H9 (cell line): ENCODE measurements around the gene TMEM163. TPM values are rescaled to one million over a fixed set of nuclear protein-coding genes. Genes with fewer than 3 reads are reported as not detected.

Experiments
- DNase-seq: peaks from one replicate; pipeline ENCODE4 v3.0.0-alpha.2; 2017
- H2AFZ ChIP-seq: one replicate; pipeline ENCODE4 v1.6.1; 2013; ENCODE audit warnings: mild to moderate bottlenecking, low read length, control low read depth, moderate library complexity
- H2AK5ac ChIP-seq: 2 replicates; pipeline ENCODE4 v1.6.1; 2013; ENCODE audit warnings: low read length, control low read depth, mixed read lengths; ENCODE audit not compliant: insufficient read length
- H2BK120ac ChIP-seq: one replicate; pipeline ENCODE4 v1.6.1; 2013; ENCODE audit warnings: low read depth, mild to moderate bottlenecking, low read length, control low read depth, inconsistent platforms; ENCODE audit not compliant: poor library complexity, severe bottlenecking
- H2BK12ac ChIP-seq: 2 replicates; pipeline ENCODE4 v1.6.1; 2013; ENCODE audit warnings: low read length, control low read depth, mixed read lengths, low read depth; ENCODE audit not compliant: insufficient read length
- H2BK15ac ChIP-seq: 2 replicates; pipeline ENCODE4 v1.6.1; 2013; ENCODE audit warnings: low read depth, low read length, control low read depth
- H2BK20ac ChIP-seq: one replicate; pipeline ENCODE4 v1.6.1; 2013; ENCODE audit warnings: low read depth, mild to moderate bottlenecking, low read length, control low read depth, inconsistent platforms; ENCODE audit not compliant: poor library complexity, severe bottlenecking
- H2BK5ac ChIP-seq: 2 replicates; pipeline ENCODE4 v1.6.1; 2013; ENCODE audit warnings: low read length, control low read depth, mixed read lengths; ENCODE audit not compliant: insufficient read length
- H3K14ac ChIP-seq: 2 replicates; pipeline ENCODE4 v1.6.1; 2013; ENCODE audit warnings: low read length, control low read depth; ENCODE audit not compliant: insufficient read depth
- H3K18ac ChIP-seq: 2 replicates; pipeline ENCODE4 v1.6.1; 2013; ENCODE audit warnings: low read depth, mild to moderate bottlenecking, mixed read lengths, low read length, control low read depth; ENCODE audit not compliant: insufficient read length
- H3K23ac ChIP-seq: 2 replicates; pipeline ENCODE4 v1.6.1; 2013; ENCODE audit warnings: low read length, control low read depth, mixed read lengths, low read depth; ENCODE audit not compliant: insufficient read length
- H3K23me2 ChIP-seq: 2 replicates; pipeline ENCODE4 v1.6.1; 2013; ENCODE audit warnings: low read depth, mild to moderate bottlenecking, mixed read lengths, low read length, control low read depth; ENCODE audit not compliant: insufficient read length, poor library complexity, severe bottlenecking
- H3K27ac ChIP-seq: 2 replicates; pipeline ENCODE4 v1.5.1; 2013; ENCODE audit warnings: low read length, control low read depth, mixed read lengths, low read depth; ENCODE audit not compliant: insufficient read length
- H3K27me3 ChIP-seq: 2 replicates; pipeline ENCODE4 v1.6.1; 2013; ENCODE audit warnings: low read length, control low read depth, inconsistent platforms; ENCODE audit not compliant: insufficient read depth
- H3K4ac ChIP-seq: 2 replicates; pipeline ENCODE4 v1.6.1; 2013; ENCODE audit warnings: low read depth, mild to moderate bottlenecking, control low read depth, inconsistent platforms, low read length, moderate library complexity
- H3K4me1 ChIP-seq: 2 replicates; pipeline ENCODE4 v1.6.1; 2013; ENCODE audit warnings: low read length, control low read depth, inconsistent platforms; ENCODE audit not compliant: insufficient read depth
- H3K4me2 ChIP-seq: 2 replicates; pipeline ENCODE4 v1.6.1; 2013; ENCODE audit warnings: low read length, control low read depth, mixed read lengths; ENCODE audit not compliant: insufficient read length, insufficient read depth
- H3K56ac ChIP-seq: 2 replicates; pipeline ENCODE4 v1.6.1; 2013; ENCODE audit warnings: low read depth, mild to moderate bottlenecking, mixed read lengths, low read length, control low read depth; ENCODE audit not compliant: insufficient read length
- H3K79me1 ChIP-seq: 2 replicates; pipeline ENCODE4 v1.6.1; 2013; ENCODE audit warnings: low read depth, mild to moderate bottlenecking, moderate library complexity, low read length, control low read depth, inconsistent platforms; ENCODE audit not compliant: insufficient read depth, poor library complexity, severe bottlenecking
- H3K79me2 ChIP-seq: 2 replicates; pipeline ENCODE4 v1.6.1; 2013; ENCODE audit warnings: low read length, control low read depth, inconsistent platforms; ENCODE audit not compliant: insufficient read depth
- H3K9ac ChIP-seq: 2 replicates; pipeline ENCODE4 v1.6.1; 2013; ENCODE audit warnings: low read length, control low read depth, mixed read lengths; ENCODE audit not compliant: insufficient read length; ENCODE audit errors: extremely low read depth
- H3K9me3 ChIP-seq: one replicate; pipeline ENCODE4 v1.6.1; 2013; ENCODE audit warnings: low read depth, low read length, inconsistent platforms; ENCODE audit not compliant: control insufficient read depth
- H3T11ph ChIP-seq: one replicate; pipeline ENCODE4 v1.6.1; 2013; ENCODE audit warnings: mild to moderate bottlenecking, low read length, control low read depth, inconsistent platforms
- H4K20me1 ChIP-seq: one replicate; pipeline ENCODE4 v1.6.1; 2013; ENCODE audit not compliant: control insufficient read depth, insufficient read length, insufficient read depth
- H4K5ac ChIP-seq: 2 replicates; pipeline ENCODE4 v1.6.1; 2013; ENCODE audit warnings: low read depth, mild to moderate bottlenecking, mixed read lengths, low read length, control low read depth; ENCODE audit not compliant: insufficient read length
- H4K8ac ChIP-seq: replicated peaks from 2 replicates; pipeline ENCODE4 v1.6.1; 2013; ENCODE audit warnings: low read length, control low read depth, mixed read lengths, low read depth; ENCODE audit not compliant: insufficient read length
- H4K91ac ChIP-seq: 2 replicates; pipeline ENCODE4 v1.6.1; 2013; ENCODE audit warnings: low read depth, mild to moderate bottlenecking, moderate library complexity, mixed read lengths, low read length, control low read depth; ENCODE audit not compliant: insufficient read length
- H3K27ac Mint-ChIP-seq, 3 experiments: 2 replicates in 2 of 3; 3 replicates in 1 of 3; pipeline ENCODE4 v1.8.0; 2020 to 2021; ENCODE audit warnings: mixed read lengths in 3 of 3, mild to moderate bottlenecking in 1 of 3, moderate library complexity in 1 of 3
- H3K27me3 Mint-ChIP-seq: 2 replicates; pipeline ENCODE4 v1.8.0; 2021; ENCODE audit warnings: low read depth, mild to moderate bottlenecking, moderate library complexity, mixed read lengths
- H3K36me3 Mint-ChIP-seq, 3 experiments: 2 replicates in 2 of 3; 3 replicates in 1 of 3; pipeline ENCODE4 v1.8.0; 2020 to 2021; ENCODE audit warnings: low read depth in 3 of 3, mixed read lengths in 3 of 3; ENCODE audit not compliant: insufficient read depth in 1 of 3
- H3K4me1 Mint-ChIP-seq, 2 experiments: 2 replicates each; pipeline ENCODE4 v1.8.0; 2020; ENCODE audit warnings: mixed read lengths in 2 of 2
- H3K4me3 Mint-ChIP-seq, 2 experiments: 2 replicates in 1 of 2; 3 replicates in 1 of 2; pipeline ENCODE4 v1.8.0; 2020 to 2021; ENCODE audit warnings: mild to moderate bottlenecking in 2 of 2, mixed read lengths in 2 of 2, moderate library complexity in 1 of 2
- H3K9me3 Mint-ChIP-seq, 2 experiments: 2 replicates in 1 of 2; 3 replicates in 1 of 2; pipeline ENCODE4 v1.8.0; 2020; ENCODE audit warnings: mild to moderate bottlenecking in 2 of 2, mixed read lengths in 2 of 2, moderate library complexity in 1 of 2
- WGBS: extraction: QIAGEN DNeasy Blood & Tissue Kit; methylation state at CpG from one replicate; pipeline ENCODE4 v1.1.7; 2013; ENCODE audit warnings: missing lambda C conversion rate, low lambda C conversion rate, mixed read lengths; ENCODE audit not compliant: insufficient read length; ENCODE audit errors: extremely low coverage; 5-methylcytosine and 5-hydroxymethylcytosine counted together
- total RNA-seq: library from RNA; stranded (reverse); gene quantifications from 2 replicates; pipeline ENCODE4 v1.2.1, GENCODE V29; 2021
- TF ChIP-seq, protein P1 (sequence below): fragments of 200-600 bp; sonication (generic); conservative IDR thresholded peaks from 3 replicates; pipeline ENCODE4 v1.8.0; 2021; ENCODE audit warnings: antibody characterized with exemption, mild to moderate bottlenecking

The TMEM163 gene
- total RNA-seq, 1 experiment from 2014 or later: 0.39 TPM

DNA sequence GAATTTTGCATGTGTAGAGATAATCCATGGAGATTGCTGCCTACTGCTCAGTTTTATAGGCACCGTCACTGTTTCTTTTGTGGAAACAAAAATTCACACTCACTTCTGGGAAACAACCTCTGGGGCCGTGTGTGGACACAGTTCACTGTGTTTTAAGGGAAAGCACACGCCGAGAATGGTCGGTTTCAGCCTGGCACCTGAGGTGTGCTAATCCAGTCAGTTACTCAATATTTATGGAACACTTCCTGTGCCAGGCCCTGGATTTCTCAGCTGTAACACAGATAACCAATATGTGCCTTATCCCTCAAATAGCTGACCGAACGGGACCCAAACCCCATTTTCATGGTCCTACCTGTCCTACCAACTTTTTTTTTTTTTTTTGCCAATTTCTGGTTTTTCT is 285.3 kb downstream of the TMEM163 start:
- Mint-ChIP-seq H3K4me3 (no peak overlapping the region), H3K4me1 (peaks cover 15 to 24% of the 10 kb centered on the region in 2 experiments), H3K27ac (no peak overlapping the region), H3K27me3 (peaks cover 84% of the 10 kb centered on the region), H3K9me3 (no peaks in the 10 kb centered on the region), H3K36me3 (peaks cover 2 to 33% (median 10%) of the 10 kb centered on the region in 3 experiments; a peak in 6 of 7 replicates)
- H3K27ac ChIP-seq: no peak overlapping the region
- peaks cover 13% of the 10 kb centered on the region for H3K27me3 ChIP-seq
- no peak overlapping the region for H3K56ac ChIP-seq
- no peaks in the 10 kb centered on the region for H3K79me2 ChIP-seq
- no peaks in the 10 kb centered on the region for H3K23me2 ChIP-seq
- no peak overlapping the region for H2BK15ac ChIP-seq
- H2BK120ac ChIP-seq: no peak overlapping the region
- no peak overlapping the region for H3K4me2 ChIP-seq
- TF ChIP-seq, protein P1, sequence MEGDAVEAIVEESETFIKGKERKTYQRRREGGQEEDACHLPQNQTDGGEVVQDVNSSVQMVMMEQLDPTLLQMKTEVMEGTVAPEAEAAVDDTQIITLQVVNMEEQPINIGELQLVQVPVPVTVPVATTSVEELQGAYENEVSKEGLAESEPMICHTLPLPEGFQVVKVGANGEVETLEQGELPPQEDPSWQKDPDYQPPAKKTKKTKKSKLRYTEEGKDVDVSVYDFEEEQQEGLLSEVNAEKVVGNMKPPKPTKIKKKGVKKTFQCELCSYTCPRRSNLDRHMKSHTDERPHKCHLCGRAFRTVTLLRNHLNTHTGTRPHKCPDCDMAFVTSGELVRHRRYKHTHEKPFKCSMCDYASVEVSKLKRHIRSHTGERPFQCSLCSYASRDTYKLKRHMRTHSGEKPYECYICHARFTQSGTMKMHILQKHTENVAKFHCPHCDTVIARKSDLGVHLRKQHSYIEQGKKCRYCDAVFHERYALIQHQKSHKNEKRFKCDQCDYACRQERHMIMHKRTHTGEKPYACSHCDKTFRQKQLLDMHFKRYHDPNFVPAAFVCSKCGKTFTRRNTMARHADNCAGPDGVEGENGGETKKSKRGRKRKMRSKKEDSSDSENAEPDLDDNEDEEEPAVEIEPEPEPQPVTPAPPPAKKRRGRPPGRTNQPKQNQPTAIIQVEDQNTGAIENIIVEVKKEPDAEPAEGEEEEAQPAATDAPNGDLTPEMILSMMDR: no peak
- peaks cover 2% of the 10 kb centered on the region; the same call in 1 of the 2 replicates for H3K4me1 ChIP-seq
- no peak overlapping the region for H2BK5ac ChIP-seq
- no peaks in the 10 kb centered on the region for H3K9me3 ChIP-seq
- no peak overlapping the region for H4K91ac ChIP-seq
- WGBS: no CpG with 5 or more reads among the region's 7 CpGs
- H4K8ac ChIP-seq: no peak overlapping the region
- no peak overlapping the region for H2AK5ac ChIP-seq
- H3K9ac ChIP-seq: no peak overlapping the region
- no peak overlapping the region for H3K23ac ChIP-seq
- no peak overlapping the region for H3T11ph ChIP-seq
- H3K18ac ChIP-seq: no peak overlapping the region
- H2BK12ac ChIP-seq: no peak overlapping the region
- no peaks in the 10 kb centered on the region for H3K79me1 ChIP-seq
- no peak for DNase-seq
- no peak overlapping the region for H3K14ac ChIP-seq
- no peak overlapping the region for H2AFZ ChIP-seq
- H4K5ac ChIP-seq: no peak overlapping the region
- H4K20me1 ChIP-seq: peaks cover 2% of the 10 kb centered on the region
- H3K4ac ChIP-seq: no peak overlapping the region
- no peak overlapping the region for H2BK20ac ChIP-seq
